ENCODE data around the gene MET.

Gene MET

GRCh38 chr7:116698930-116699721, 27.1 kb downstream of the MET start:
- TF ChIP-seq YY1 (IDR thresholded peaks at IDR 0.05; ENCODE audit: low read depth) (no peak), TAF1 (IDR thresholded peaks at IDR 0.05; ENCODE audit: low read depth) (no peak), REST (IDR thresholded peaks at IDR 0.05; ENCODE audit: low read depth) (no peak), MAX (IDR thresholded peaks at IDR 0.05) (no peak), EP300 (IDR thresholded peaks at IDR 0.05; ENCODE audit: borderline replicate concordance) (no peak), FOXM1 (IDR thresholded peaks at IDR 0.05; ENCODE audit: borderline replicate concordance, low read depth) (no peak), CEBPB (IDR thresholded peaks at IDR 0.05) (no peak), ZBTB7A (IDR thresholded peaks at IDR 0.05; ENCODE audit: low read depth) (no peak), USF1 (IDR thresholded peaks at IDR 0.05) (no peak), EGR1 (IDR thresholded peaks at IDR 0.05) (no peak), TCF12 (IDR thresholded peaks at IDR 0.05; ENCODE audit: low read depth) (no peak), NFIC (IDR thresholded peaks at IDR 0.05) (no peak), TEAD4 (IDR thresholded peaks at IDR 0.05) (no peak), CREB1 (IDR thresholded peaks at IDR 0.05; ENCODE audit: low read depth) (no peak), RAD21 (IDR thresholded peaks at IDR 0.05; ENCODE audit: low read depth) (no peak)

GRCh38 chr7:116699722-116700120, 27.7 kb downstream of the MET start:
- TF ChIP-seq TCF12 (IDR thresholded peaks at IDR 0.05; ENCODE audit: low read depth) (no peak), TEAD4 (IDR thresholded peaks at IDR 0.05) (no peak), EP300 (IDR thresholded peaks at IDR 0.05; ENCODE audit: borderline replicate concordance) (no peak), RAD21 (IDR thresholded peaks at IDR 0.05; ENCODE audit: low read depth) (no peak), TAF1 (IDR thresholded peaks at IDR 0.05; ENCODE audit: low read depth) (no peak), ZBTB7A (IDR thresholded peaks at IDR 0.05; ENCODE audit: low read depth) (no peak), FOXM1 (IDR thresholded peaks at IDR 0.05; ENCODE audit: borderline replicate concordance, low read depth) (no peak), MAX (IDR thresholded peaks at IDR 0.05) (no peak), CREB1 (IDR thresholded peaks at IDR 0.05; ENCODE audit: low read depth) (no peak), REST (IDR thresholded peaks at IDR 0.05; ENCODE audit: low read depth) (no peak), CEBPB (IDR thresholded peaks at IDR 0.05) (no peak), USF1 (IDR thresholded peaks at IDR 0.05) (no peak), EGR1 (IDR thresholded peaks at IDR 0.05) (no peak), NFIC (IDR thresholded peaks at IDR 0.05) (no peak)

- no peak for TF ChIP-seq YY1 (IDR thresholded peaks at IDR 0.05; ENCODE audit: low read depth)
- TF ChIP-seq MAX (IDR thresholded peaks at IDR 0.05), result no peak
- no peak for TF ChIP-seq FOXM1 (IDR thresholded peaks at IDR 0.05; ENCODE audit: borderline replicate concordance, low read depth)
- no peak for TF ChIP-seq NFIC (IDR thresholded peaks at IDR 0.05)
- no peak for TF ChIP-seq TAF1 (IDR thresholded peaks at IDR 0.05; ENCODE audit: low read depth)
Observed at GRCh38 chr7:116702046-116702785, 30.2 kb downstream of the MET start.

- TF ChIP-seq USF1 (IDR thresholded peaks at IDR 0.05) (no peak), TCF12 (IDR thresholded peaks at IDR 0.05; ENCODE audit: low read depth) (no peak), CREB1 (IDR thresholded peaks at IDR 0.05; ENCODE audit: low read depth) (no peak)
Observed at GRCh38 chr7:116704650-116705228, 32.7 kb downstream of the MET start.

- TF ChIP-seq NFIC (IDR thresholded peaks at IDR 0.05), result no peak
- TF ChIP-seq FOXM1 (IDR thresholded peaks at IDR 0.05; ENCODE audit: borderline replicate concordance, low read depth), result no peak
- no peak for TF ChIP-seq TAF1 (IDR thresholded peaks at IDR 0.05; ENCODE audit: low read depth)
- no peak for TF ChIP-seq MAX (IDR thresholded peaks at IDR 0.05)
- TF ChIP-seq CREB1 (IDR thresholded peaks at IDR 0.05; ENCODE audit: low read depth), result no peak
- no peak for TF ChIP-seq ZBTB7A (IDR thresholded peaks at IDR 0.05; ENCODE audit: low read depth)
- no peak for TF ChIP-seq RAD21 (IDR thresholded peaks at IDR 0.05; ENCODE audit: low read depth)
- no peak for TF ChIP-seq EGR1 (IDR thresholded peaks at IDR 0.05)
- TF ChIP-seq REST (IDR thresholded peaks at IDR 0.05; ENCODE audit: low read depth), result no peak
- no peak for TF ChIP-seq CEBPB (IDR thresholded peaks at IDR 0.05)
- TF ChIP-seq TEAD4 (IDR thresholded peaks at IDR 0.05), result no peak
- TF ChIP-seq EP300 (IDR thresholded peaks at IDR 0.05; ENCODE audit: borderline replicate concordance), result no peak
- TF ChIP-seq TCF12 (IDR thresholded peaks at IDR 0.05; ENCODE audit: low read depth), result no peak
Observed at GRCh38 chr7:116705419-116705818, 33.4 kb downstream of the MET start.
